GM12875 (cell line): ENCODE results near the gene LRRC28.

Experiments
- H3K4me3 ChIP-seq: one replicate; pipeline ENCODE4 v1.5.1; 2011; ENCODE audit warnings: low read depth, low read length, control low read depth
- CTCF ChIP-seq: IDR thresholded peaks from 2 replicates; pipeline ENCODE4 v1.5.1; 2011; ENCODE audit warnings: low read depth, mild to moderate bottlenecking, control low read depth, inconsistent platforms, low read length, moderate library complexity, borderline replicate concordance; ENCODE audit not compliant: insufficient read depth

The LRRC28 gene

DNA sequence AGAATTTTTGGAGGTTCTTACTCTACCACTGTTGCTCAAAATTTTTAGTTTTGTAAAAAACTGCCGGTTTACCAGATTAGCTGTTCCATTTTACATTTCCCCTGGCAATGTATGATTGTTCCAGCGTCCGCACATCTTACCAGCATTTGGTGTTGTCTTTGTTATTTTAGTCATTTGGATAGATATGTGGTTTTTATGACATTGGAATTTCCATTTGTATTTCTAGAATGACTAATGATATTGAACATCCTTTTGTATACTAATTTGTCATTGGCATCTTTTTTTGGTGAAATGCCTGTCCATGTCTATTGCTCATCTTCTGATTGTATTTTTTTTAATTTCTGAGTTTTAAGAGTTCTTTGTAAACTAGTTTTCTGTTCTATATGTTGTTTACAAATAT is 28.5 kb downstream of the LRRC28 start:
- no peak for TF ChIP-seq CTCF
- no peak overlapping the region for H3K4me3 ChIP-seq

GRCh38 chr15:99282121-99282520 is 30.8 kb downstream of the LRRC28 start:
- H3K4me3 ChIP-seq, result no peak overlapping the region
- no peak for TF ChIP-seq CTCF

- no peak overlapping the region for H3K4me3 ChIP-seq
- TF ChIP-seq CTCF, result no peak
Measured at GRCh38 chr15:99282586-99282985, 31.3 kb downstream of the LRRC28 start.

DNA sequence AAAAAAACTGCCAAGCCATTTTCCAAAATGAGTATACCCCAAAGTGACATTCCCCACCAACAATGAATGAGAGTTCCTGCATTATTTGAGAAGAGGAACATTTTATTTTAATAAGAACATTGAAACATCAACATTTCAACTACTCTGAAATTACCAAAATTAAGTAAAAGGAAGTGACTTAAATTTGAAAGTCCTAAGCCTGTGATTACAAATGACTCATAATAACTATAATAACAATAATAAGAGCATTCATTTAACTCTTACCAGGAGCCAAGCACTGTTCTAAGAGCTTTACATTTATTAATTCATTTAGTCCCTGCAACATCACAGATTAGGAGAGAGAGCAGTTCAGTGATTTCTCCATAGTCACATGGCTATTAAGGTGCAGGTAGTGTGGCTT is 32.4 kb downstream of the LRRC28 start:
- no peak overlapping the region for H3K4me3 ChIP-seq
- no peak for TF ChIP-seq CTCF

DNA sequence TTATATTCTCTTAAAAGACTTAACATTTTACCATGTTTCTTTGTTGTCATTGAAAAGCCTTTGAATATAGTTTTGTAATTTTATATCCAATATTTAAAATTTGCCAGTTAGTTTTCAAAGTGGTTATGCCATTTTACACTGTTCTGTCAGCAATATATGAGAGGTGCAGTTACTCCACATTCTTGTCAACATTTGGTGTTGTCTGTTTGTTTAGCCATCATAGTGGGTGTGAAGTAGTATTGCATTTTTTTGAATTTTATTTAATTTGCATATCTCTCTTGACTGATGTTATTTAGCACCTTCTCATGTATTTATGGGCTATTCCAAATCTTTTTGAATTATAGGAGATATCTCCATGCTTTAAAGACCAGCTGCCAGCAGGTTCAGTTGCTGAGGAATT is 40.4 kb downstream of the LRRC28 start:
- no peak overlapping the region for H3K4me3 ChIP-seq
- no peak for TF ChIP-seq CTCF

DNA sequence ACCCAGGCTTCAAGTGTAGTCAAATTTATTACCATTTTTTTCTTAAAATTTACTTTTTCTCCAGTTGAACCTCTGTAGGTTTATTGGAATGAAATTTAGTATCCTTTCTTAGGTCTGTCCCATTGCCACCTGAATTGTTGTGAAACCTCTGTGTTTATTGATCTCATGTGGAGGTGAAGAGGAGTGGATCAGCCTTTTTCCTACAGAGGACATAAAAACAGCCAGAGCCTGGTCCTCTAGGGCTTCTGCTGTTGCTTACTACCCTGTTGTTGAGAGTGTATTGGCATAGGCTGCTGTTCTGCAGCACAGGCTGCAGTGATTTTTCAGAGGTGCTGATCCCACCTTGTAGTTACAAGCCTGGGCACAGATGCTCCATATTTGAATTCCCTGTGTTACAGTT is 44.6 kb downstream of the LRRC28 start:
- H3K4me3 ChIP-seq, result no peak overlapping the region
- TF ChIP-seq CTCF, result no peak

GRCh38 chr15:99296386-99296785 is 45.1 kb downstream of the LRRC28 start:
- TF ChIP-seq CTCF, result no peak
- H3K4me3 ChIP-seq, result no peak overlapping the region
